Trophoblast cell (in vitro differentiated cells and primary cell): ENCODE measurements around the gene ANKRD66.

Experiments
- DNase-seq, 2 donors: peaks; one replicate each; pipeline ENCODE4 v3.0.0-alpha.2; 2016
- H2AFZ ChIP-seq: 2 replicates; pipeline ENCODE4 v1.6.1; 2013; ENCODE audit warnings: low read length, moderate library complexity, mild to moderate bottlenecking; ENCODE audit not compliant: insufficient read depth, poor library complexity
- H2AK5ac ChIP-seq: 2 replicates; pipeline ENCODE4 v1.6.1; 2013; ENCODE audit warnings: mild to moderate bottlenecking, low read length
- H2BK120ac ChIP-seq: 2 replicates; pipeline ENCODE4 v1.6.1; 2013; ENCODE audit warnings: low read length, mild to moderate bottlenecking, moderate library complexity; ENCODE audit not compliant: insufficient read depth, poor library complexity
- H2BK12ac ChIP-seq: 2 replicates; pipeline ENCODE4 v1.6.1; 2013; ENCODE audit warnings: mild to moderate bottlenecking, low read length, moderate library complexity
- H2BK5ac ChIP-seq: 2 replicates; pipeline ENCODE4 v1.6.1; 2013; ENCODE audit warnings: low read length, low read depth, moderate library complexity, mild to moderate bottlenecking; ENCODE audit not compliant: poor library complexity
- H3K14ac ChIP-seq: 2 replicates; pipeline ENCODE4 v1.6.1; 2013; ENCODE audit warnings: mild to moderate bottlenecking, low read length
- H3K18ac ChIP-seq: 2 replicates; pipeline ENCODE4 v1.6.1; 2013; ENCODE audit warnings: mild to moderate bottlenecking, low read length
- H3K23ac ChIP-seq: 2 replicates; pipeline ENCODE4 v1.6.1; 2013; ENCODE audit warnings: low read length
- H3K27ac ChIP-seq: 2 replicates; pipeline ENCODE4 v1.5.1; 2013; ENCODE audit warnings: low read depth, mild to moderate bottlenecking, inconsistent platforms, low read length, moderate library complexity
- H3K27me3 ChIP-seq: 2 replicates; pipeline ENCODE4 v1.6.1; 2013; ENCODE audit warnings: inconsistent platforms, mild to moderate bottlenecking, low read length, moderate library complexity; ENCODE audit not compliant: insufficient read depth
- H3K36me3 ChIP-seq, 2 experiments: 1 replicate in 1 of 2; 2 replicates in 1 of 2; pipeline ENCODE4 v1.6.1; 2013; ENCODE audit warnings: low read length in 2 of 2, mild to moderate bottlenecking in 2 of 2, moderate library complexity in 1 of 2; ENCODE audit not compliant: insufficient read depth in 2 of 2, control insufficient read depth in 1 of 2
- H3K4ac ChIP-seq: 2 replicates; pipeline ENCODE4 v1.6.1; 2013; ENCODE audit warnings: low read depth, mild to moderate bottlenecking, low read length, moderate library complexity
- H3K4me1 ChIP-seq, 2 experiments: 1 replicate in 1 of 2; 2 replicates in 1 of 2; pipeline ENCODE4 v1.6.1; 2013; ENCODE audit warnings: low read length in 2 of 2, mild to moderate bottlenecking in 2 of 2, moderate library complexity in 1 of 2; ENCODE audit not compliant: insufficient read depth in 2 of 2, control insufficient read depth in 1 of 2
- H3K4me2 ChIP-seq: 2 replicates; pipeline ENCODE4 v1.6.1; 2013; ENCODE audit warnings: inconsistent platforms, mild to moderate bottlenecking, low read length, moderate library complexity
- H3K4me3 ChIP-seq: 2 replicates; pipeline ENCODE4 v1.5.1; 2013; ENCODE audit warnings: mild to moderate bottlenecking, low read depth, low read length, inconsistent platforms
- H3K79me1 ChIP-seq: one replicate; pipeline ENCODE4 v1.6.1; 2013; ENCODE audit warnings: low read length
- H3K79me2 ChIP-seq: 2 replicates; pipeline ENCODE4 v1.6.1; 2013; ENCODE audit warnings: low read length, mild to moderate bottlenecking; ENCODE audit not compliant: control insufficient read depth, insufficient read depth, poor library complexity
- H3K9ac ChIP-seq: 2 replicates; pipeline ENCODE4 v1.6.1; 2013; ENCODE audit warnings: mild to moderate bottlenecking, low read length
- H3K9me3 ChIP-seq: 2 replicates; pipeline ENCODE4 v1.6.1; 2013; ENCODE audit warnings: low read depth, mild to moderate bottlenecking, control low read depth, inconsistent platforms, low read length; ENCODE audit not compliant: insufficient read depth
- H4K12ac ChIP-seq: 2 replicates; pipeline ENCODE4 v1.6.1; 2013; ENCODE audit warnings: low read depth, mild to moderate bottlenecking, low read length, moderate library complexity
- H4K8ac ChIP-seq: 2 replicates; pipeline ENCODE4 v1.6.1; 2013; ENCODE audit warnings: low read depth, mild to moderate bottlenecking, low read length, moderate library complexity
- H4K91ac ChIP-seq: one replicate; pipeline ENCODE4 v1.6.1; 2013; ENCODE audit warnings: low read depth, mild to moderate bottlenecking, low read length, moderate library complexity
- WGBS: extraction: QIAGEN DNeasy Blood & Tissue Kit; methylation state at CpG from one replicate; pipeline ENCODE4 v1.1.7; 2013; ENCODE audit warnings: missing lambda C conversion rate; ENCODE audit not compliant: insufficient read length, insufficient coverage; ENCODE audit errors: extremely low coverage; 5-methylcytosine and 5-hydroxymethylcytosine counted together

ANKRD66 gene

GRCh38 chr6:46749731-46750130, 3.0 kb downstream of the ANKRD66 start:
- Histone ChIP-seq H2BK5ac (no peak overlapping the region), H3K27me3 (no peaks in the 10 kb centered on the region), H3K18ac (no peak overlapping the region), H2BK120ac (no peak overlapping the region), H4K12ac (no peak overlapping the region), H3K9me3 (no peaks in the 10 kb centered on the region), H2BK12ac (no peak overlapping the region), H3K9ac (no peak overlapping the region), H3K36me3 (no peaks in the 10 kb centered on the region), H3K79me1 (no peaks in the 10 kb centered on the region), H4K8ac (no peak overlapping the region), H3K23ac (no peak overlapping the region), H3K79me2 (no peaks in the 10 kb centered on the region), H3K14ac (no peak overlapping the region), H2AK5ac (no peak overlapping the region), H3K4me1 (no peaks in the 10 kb centered on the region), H2AFZ (no peak overlapping the region), H3K4me3 (no peak overlapping the region), H3K4ac (no peak overlapping the region), H4K91ac (no peak overlapping the region), H3K4me2 (no peak overlapping the region), H3K27ac (no peak overlapping the region)
- WGBS = no CpG with 5 or more reads among the region's 5 CpGs
- no peak for DNase-seq

GRCh38 chr6:46751658-46752057, 4.9 kb downstream of the ANKRD66 start:
- no CpG with 5 or more reads among the region's 3 CpGs for WGBS
- H3K27ac ChIP-seq = no peak overlapping the region
- H3K23ac ChIP-seq = no peak overlapping the region
- no peak overlapping the region for H3K9ac ChIP-seq
- no peak overlapping the region for H3K4me3 ChIP-seq
- no peak overlapping the region for H2AFZ ChIP-seq
- no peak for DNase-seq
- no peak overlapping the region for H4K8ac ChIP-seq
- H4K91ac ChIP-seq = no peak overlapping the region
- H3K36me3 ChIP-seq = no peaks in the 10 kb centered on the region
- no peak overlapping the region for H2AK5ac ChIP-seq
- H3K4me1 ChIP-seq = no peaks in the 10 kb centered on the region
- no peak overlapping the region for H3K4me2 ChIP-seq
- no peak overlapping the region for H2BK5ac ChIP-seq
- no peaks in the 10 kb centered on the region for H3K79me2 ChIP-seq
- H3K18ac ChIP-seq = no peak overlapping the region
- no peak overlapping the region for H3K4ac ChIP-seq
- no peak overlapping the region for H4K12ac ChIP-seq
- H2BK120ac ChIP-seq = no peak overlapping the region
- H3K27me3 ChIP-seq = no peaks in the 10 kb centered on the region
- H2BK12ac ChIP-seq = no peak overlapping the region
- no peak overlapping the region for H3K14ac ChIP-seq
- H3K9me3 ChIP-seq = no peaks in the 10 kb centered on the region
- no peaks in the 10 kb centered on the region for H3K79me1 ChIP-seq

GRCh38 chr6:46755865-46756264, 9.1 kb downstream of the ANKRD66 start:
- H3K27ac ChIP-seq = no peak overlapping the region
- H3K14ac ChIP-seq = no peak overlapping the region
- H3K4me3 ChIP-seq = no peak overlapping the region
- no peak overlapping the region for H2BK12ac ChIP-seq
- no peak overlapping the region for H4K8ac ChIP-seq
- no peaks in the 10 kb centered on the region for H3K27me3 ChIP-seq
- no peak overlapping the region for H3K4me2 ChIP-seq
- no peaks in the 10 kb centered on the region for H3K79me1 ChIP-seq
- H3K4me1 ChIP-seq = no peaks in the 10 kb centered on the region
- no CpG with 5 or more reads among the region's 1 CpG for WGBS
- no peak overlapping the region for H4K91ac ChIP-seq
- H3K18ac ChIP-seq = no peak overlapping the region
- no peaks in the 10 kb centered on the region for H3K36me3 ChIP-seq
- H4K12ac ChIP-seq = no peak overlapping the region
- H2AK5ac ChIP-seq = no peak overlapping the region
- H3K79me2 ChIP-seq = no peaks in the 10 kb centered on the region
- no peak overlapping the region for H2AFZ ChIP-seq
- H3K23ac ChIP-seq = no peak overlapping the region
- no peak overlapping the region for H3K4ac ChIP-seq
- no peak overlapping the region for H2BK120ac ChIP-seq
- H2BK5ac ChIP-seq = no peak overlapping the region
- no peaks in the 10 kb centered on the region for H3K9me3 ChIP-seq
- H3K9ac ChIP-seq = no peak overlapping the region
- DNase-seq = no peak

GRCh38 chr6:46756469-46757213, 9.9 kb downstream of the ANKRD66 start:
- H3K4me1 ChIP-seq = no peaks in the 10 kb centered on the region
- H3K79me1 ChIP-seq = no peaks in the 10 kb centered on the region
- H3K23ac ChIP-seq = no peak overlapping the region
- no peak overlapping the region for H3K18ac ChIP-seq
- H3K27me3 ChIP-seq = no peaks in the 10 kb centered on the region
- H2BK5ac ChIP-seq = no peak overlapping the region
- H3K27ac ChIP-seq = no peak overlapping the region
- WGBS = 100% methylated on average over 1 of the region's 7 CpGs
- no peaks in the 10 kb centered on the region for H3K36me3 ChIP-seq
- no peak overlapping the region for H3K14ac ChIP-seq
- H3K4me3 ChIP-seq = no peak overlapping the region
- DNase-seq = peak in 1 of 2 donors; percentile 10
- no peak overlapping the region for H2BK120ac ChIP-seq
- H3K4me2 ChIP-seq = no peak overlapping the region
- H2AK5ac ChIP-seq = no peak overlapping the region
- no peak overlapping the region for H2BK12ac ChIP-seq
- no peak overlapping the region for H4K12ac ChIP-seq
- H3K4ac ChIP-seq = no peak overlapping the region
- H3K79me2 ChIP-seq = no peaks in the 10 kb centered on the region
- H4K8ac ChIP-seq = no peak overlapping the region
- no peaks in the 10 kb centered on the region for H3K9me3 ChIP-seq
- H4K91ac ChIP-seq = no peak overlapping the region
- no peak overlapping the region for H2AFZ ChIP-seq
- no peak overlapping the region for H3K9ac ChIP-seq
